Erythroblast (primary cell): ENCODE results near the gene RNF111.
A peak's percentile ranks its signal among the peaks of the same experiment; 100 is the strongest.

Experiments used
- DNase-seq, 2 experiments: peaks; one replicate each; lab custom pipeline; 2025; lab: John Stamatoyannopoulos, UW
- GATA1 ChIP-seq: IDR thresholded peaks from 2 replicates; pipeline ENCODE4 v1.6.1; 2011; ENCODE audit warnings: low read depth, mild to moderate bottlenecking, control low read depth, low read length, moderate library complexity
- POLR2A ChIP-seq: IDR thresholded peaks from 2 replicates; pipeline ENCODE4 v1.6.1; 2011; ENCODE audit warnings: mild to moderate bottlenecking, low read length

Gene RNF111

DNA sequence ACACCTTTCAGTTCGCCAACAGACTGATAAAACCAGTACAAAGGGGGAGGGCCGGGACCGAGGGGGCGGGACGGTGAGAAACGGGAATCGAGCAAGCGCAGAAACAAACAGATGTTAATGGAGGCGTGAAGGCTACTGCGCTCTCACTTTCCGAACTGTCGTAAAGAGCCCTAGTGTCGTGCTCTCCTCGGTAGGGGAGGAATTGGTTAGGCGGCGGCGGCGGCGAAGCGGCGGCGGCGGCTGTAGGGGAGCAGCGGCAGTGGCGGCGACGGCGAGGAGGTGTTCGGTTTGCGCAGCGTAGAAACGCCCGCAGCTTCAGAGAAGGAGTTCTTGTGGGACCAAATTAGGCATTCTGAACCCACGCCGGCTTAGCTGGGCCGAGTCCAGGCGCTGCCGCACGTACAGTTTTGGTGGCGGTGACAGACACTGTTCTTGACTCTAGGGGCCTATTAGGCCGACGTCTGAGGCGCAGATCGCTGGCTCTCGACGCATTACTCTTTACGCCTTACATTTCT is at the start of gene RNF111:
Gene RNF111, plus strand, starts transcription at position 173 of the 515 bp plus-strand sequence. CDS start 43,160 bp downstream, outside the sequence.
- TF ChIP-seq GATA1 (no peak), POLR2A (peak; percentile 77)
- peak; percentile 96 to 97 for DNase-seq

DNA sequence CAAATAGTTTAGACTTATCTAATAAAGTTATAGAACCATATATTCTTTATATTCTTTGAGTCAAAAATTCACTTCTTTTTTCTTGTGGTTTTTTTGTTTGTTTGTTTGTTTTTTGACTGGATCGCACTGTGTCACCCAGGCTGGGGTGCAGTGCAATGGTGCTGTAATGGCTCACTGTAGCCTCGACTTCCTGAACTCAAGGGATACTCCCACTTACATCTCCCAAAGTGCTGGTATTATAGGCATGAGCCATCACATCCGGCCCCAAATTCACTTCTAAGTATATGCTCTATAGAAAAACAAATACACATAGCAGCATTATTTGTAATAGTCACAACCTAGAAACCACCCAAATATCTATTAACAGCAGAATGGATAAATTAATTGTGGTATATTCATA is 40.3 kb upstream of the RNF111 start:
- no peak for DNase-seq
- TF ChIP-seq POLR2A (no peak), GATA1 (no peak)

DNA sequence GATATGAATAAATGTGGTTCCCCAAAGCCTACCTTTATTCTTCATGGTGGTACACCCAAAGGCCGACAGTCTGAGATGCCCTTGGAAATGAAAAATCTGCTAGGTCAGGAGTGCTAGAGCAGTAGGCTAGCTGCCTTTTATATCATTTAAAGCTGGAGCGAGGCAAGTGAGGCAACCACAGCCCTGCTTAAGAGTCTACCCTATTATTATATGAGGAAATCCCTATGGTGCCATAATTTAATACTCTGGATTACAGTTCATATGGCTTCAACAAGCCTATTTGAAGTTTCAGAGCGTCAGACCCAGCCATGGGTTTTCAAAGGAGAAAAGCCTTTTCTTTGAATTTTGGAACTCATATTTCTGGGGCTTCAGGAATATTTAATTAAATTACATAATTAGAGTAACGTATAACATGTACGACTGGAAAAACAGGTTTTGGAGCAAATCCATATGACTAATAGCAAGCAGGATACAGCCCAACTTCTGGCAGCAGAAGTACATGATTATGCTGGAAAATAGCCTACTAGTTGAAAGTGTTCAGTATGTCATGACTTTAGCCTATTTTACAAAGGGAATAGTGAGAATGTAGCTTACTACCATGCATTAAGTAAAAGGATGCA is 36.0 kb upstream of the RNF111 start:
- DNase-seq: no peak
- TF ChIP-seq POLR2A: no peak
- no peak for TF ChIP-seq GATA1

- no peak for DNase-seq
Measured at GRCh38 chr15:58952751-58953150, 34.7 kb upstream of the RNF111 start.

DNA sequence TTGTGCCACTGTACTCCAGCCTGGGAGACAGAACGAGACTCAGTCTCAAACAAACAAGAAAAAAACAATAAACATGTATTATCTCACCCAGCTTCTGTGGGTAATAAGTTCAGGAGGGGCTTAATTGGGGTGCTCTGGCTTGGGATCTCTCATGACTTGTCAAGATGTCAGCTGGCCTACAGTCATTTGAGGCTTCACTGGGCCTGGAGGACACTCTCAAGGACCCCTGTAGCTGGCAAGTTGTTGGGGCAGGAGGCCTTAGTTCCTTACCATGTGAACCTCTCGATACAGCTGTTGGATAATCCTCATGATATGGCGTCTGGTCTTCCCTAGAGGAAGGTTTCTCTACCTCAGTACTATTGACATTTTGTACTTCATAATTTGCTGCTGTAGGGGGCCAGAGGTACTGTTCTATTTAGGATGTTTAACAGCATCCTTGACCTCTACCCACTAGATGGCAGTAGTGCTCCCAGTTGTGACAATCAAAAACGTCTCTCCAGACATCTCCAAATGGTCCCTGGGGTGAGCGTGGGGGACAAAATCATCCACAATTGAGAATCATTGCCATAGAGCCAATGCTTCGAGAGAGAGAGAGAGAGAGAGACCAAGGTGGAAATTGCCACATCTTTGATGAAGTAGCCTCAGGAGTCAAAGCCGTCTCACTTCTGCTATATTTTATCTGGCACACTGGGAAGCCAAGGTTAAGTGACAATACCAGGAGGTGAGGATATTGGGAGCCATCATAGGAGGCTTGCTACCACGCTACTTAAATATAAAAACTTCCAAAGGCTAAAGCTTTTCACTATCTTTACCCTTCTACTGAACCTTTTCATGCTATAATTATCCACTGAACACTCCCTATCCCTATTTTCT is 30.1 kb upstream of the RNF111 start:
- peak; percentile 70 to 80 for DNase-seq
- TF ChIP-seq GATA1: no peak
- no peak for TF ChIP-seq POLR2A

More at GRCh38 chr15:58952751-58953150, 34.7 kb upstream of the RNF111 start:
- TF ChIP-seq GATA1 (no peak), POLR2A (no peak)

- TF ChIP-seq POLR2A (no peak), GATA1 (no peak)
Measured at GRCh38 chr15:58958811-58959210, 28.7 kb upstream of the RNF111 start.

DNA sequence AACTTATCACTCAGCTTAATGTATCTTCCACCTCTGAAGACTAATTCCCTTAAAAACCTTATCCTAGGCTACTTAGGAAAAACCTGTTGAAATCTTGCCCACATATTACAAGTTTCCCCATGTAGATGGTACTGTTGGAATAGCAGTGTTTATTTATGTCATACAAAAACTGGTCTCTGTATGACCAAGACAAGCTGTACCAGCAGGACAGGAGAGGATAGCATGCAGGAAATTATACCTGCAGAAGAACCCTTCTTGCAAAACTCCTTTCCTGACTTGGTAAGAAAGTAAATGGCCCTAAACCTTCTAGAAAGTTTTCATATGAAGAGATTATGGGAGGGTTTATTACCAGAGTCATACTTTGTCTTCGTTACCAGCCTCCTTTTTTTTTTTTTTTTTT is 25.3 kb upstream of the RNF111 start:
- DNase-seq: no peak
- TF ChIP-seq POLR2A (no peak), GATA1 (no peak)

More at GRCh38 chr15:58958811-58959210, 28.7 kb upstream of the RNF111 start:
- DNase-seq: no peak

DNA sequence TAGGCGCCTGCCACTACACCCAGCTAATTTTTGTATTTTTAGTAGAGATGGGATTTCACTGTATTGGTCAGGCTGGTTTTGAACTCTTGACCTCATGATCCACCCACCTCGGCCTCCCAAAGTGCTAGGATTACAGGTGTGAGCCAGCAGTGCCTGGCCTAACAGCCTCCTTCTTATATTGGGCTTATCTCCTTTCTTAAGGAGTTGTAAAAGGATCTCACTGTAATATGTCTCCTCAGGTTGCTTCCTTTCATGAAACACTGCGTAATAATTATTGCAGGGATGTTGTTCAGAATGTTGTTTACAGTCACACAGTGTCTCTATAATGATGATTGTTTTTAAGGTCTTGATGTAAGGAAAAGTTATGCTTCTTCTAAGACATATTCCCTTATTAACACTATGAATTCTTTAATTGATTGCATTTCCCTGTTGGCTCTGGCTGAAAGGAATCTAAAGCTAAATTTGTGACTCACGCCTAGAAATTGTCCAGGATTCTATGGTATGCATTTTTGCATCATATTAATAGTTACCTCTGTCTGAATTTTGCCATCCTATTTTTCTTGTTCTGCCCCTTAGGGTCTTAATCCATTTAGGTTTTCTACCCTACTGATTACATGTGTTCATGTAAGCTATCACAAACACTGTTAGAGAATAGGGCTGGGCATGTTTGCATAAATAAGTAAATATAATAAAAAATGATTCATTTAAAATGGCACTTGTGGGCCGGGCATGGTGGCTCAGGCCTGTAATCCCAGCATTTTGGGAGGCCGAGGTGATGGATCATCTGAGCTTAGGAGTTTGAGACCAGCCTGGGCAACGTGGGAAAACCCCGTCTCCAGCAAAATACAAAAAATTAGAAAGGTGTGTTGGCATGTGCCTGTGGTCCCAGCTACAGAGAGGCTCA is 24.5 kb upstream of the RNF111 start:
- no peak for DNase-seq
- TF ChIP-seq POLR2A: no peak
- no peak for TF ChIP-seq GATA1

GRCh38 chr15:58966698-58967097 is 20.8 kb upstream of the RNF111 start:
- DNase-seq: no peak
- TF ChIP-seq POLR2A: no peak
- no peak for TF ChIP-seq GATA1

DNA sequence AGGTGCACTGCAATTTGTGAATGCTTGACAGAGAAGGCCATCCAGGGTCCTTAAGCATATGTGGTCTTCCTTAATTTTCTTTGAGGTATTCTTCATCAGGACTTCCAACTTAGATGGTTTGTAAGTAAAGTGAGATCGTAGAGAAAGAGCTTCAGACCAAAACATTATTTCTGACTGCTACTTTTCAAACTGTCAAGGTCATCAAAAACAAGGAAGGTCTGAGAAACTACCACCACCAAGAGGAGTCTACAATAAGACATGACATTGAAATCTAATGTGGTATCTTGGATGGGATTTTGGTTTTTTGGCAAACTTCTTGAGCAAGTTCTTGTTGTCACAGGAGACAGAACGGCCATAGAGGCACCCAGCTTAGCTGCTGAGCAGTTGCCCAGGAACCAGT is 20.0 kb upstream of the RNF111 start:
- no peak for TF ChIP-seq POLR2A
- no peak for TF ChIP-seq GATA1
- DNase-seq: no peak

DNA sequence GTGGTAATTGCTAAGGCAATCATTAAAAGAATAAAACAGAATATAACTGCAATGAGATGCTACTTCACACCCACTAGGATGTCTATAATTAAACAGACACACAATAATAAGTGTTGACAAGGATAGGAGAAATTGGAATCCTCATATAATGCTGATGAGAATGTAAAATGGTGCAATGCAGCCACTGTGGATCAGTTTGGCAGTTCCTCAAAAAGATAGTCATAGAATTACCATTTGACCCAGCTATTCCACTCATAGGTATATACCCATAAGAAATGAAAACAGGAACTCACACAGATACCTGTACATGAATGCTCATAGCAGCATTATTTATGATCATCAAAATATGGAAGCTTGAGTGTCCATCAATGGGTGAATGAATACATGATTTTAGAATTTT is 9.6 kb upstream of the RNF111 start:
- no peak for TF ChIP-seq POLR2A
- no peak for TF ChIP-seq GATA1
- no peak for DNase-seq

- peak; percentile 60 to 72 for DNase-seq
- TF ChIP-seq POLR2A (no peak), GATA1 (no peak)
Measured at GRCh38 chr15:58980351-58980939, 7.0 kb upstream of the RNF111 start.

- TF ChIP-seq GATA1 (no peak), POLR2A (no peak)
- DNase-seq: peak; percentile 33 to 55
Measured at GRCh38 chr15:58981808-58982475, 5.5 kb upstream of the RNF111 start.
